Endothelial cell of umbilical vein (primary cell): ENCODE data around the gene GLYAT. TPM values are rescaled to one million over a fixed set of nuclear protein-coding genes. Genes with fewer than 3 reads are reported as not detected.

ENCODE experiments used
- BruUV-seq: library from RNA; stranded (reverse); fragments of 400-500 nt; replicated peaks from 2 replicates; lab custom pipeline; 2021; lab: Mats Ljungman, UMichigan
- CTCF ChIA-PET: fragments of 300-600, 350-600 bp; sonication (Branson Sonifier 250); formaldehyde crosslinking; loops from one replicate; lab custom pipeline; 2021; ENCODE audit warnings: antibody characterized with exemption, inconsistent platforms; lab: Charles Lee
- POLR2A ChIA-PET: fragments of 300-600, 350-600 bp; sonication (Branson Sonifier 250); formaldehyde crosslinking; loops from one replicate; lab custom pipeline; 2021; ENCODE audit warnings: antibody characterized with exemption, inconsistent platforms; lab: Charles Lee
- DNase-seq: peaks from one replicate; pipeline ENCODE4 v3.0.0-alpha.2; 2011; ENCODE audit warnings: low read depth, low spot score
- FAIRE-seq: peaks from 2 replicates; lab custom pipeline; 2011; peaks lifted over from hg19 to GRCh38; lab: Jason Lieb, UNC
- H2AFZ ChIP-seq: 2 replicates; pipeline ENCODE4 v1.6.0; 2012; ENCODE audit warnings: low read depth, low read length, control low read depth, inconsistent platforms
- H3K27ac ChIP-seq: 2 replicates; pipeline ENCODE4 v1.5.1; 2011; ENCODE audit warnings: low read depth, mild to moderate bottlenecking, control low read depth, low read length, moderate library complexity; ENCODE audit not compliant: insufficient read depth
- H3K27me3 ChIP-seq, 2 experiments: 2 replicates each; pipeline versions ENCODE4 v1.6.0 to v1.6.1; 2011; ENCODE audit warnings: low read length in 2 of 2, mixed read lengths in 1 of 2; ENCODE audit not compliant: control insufficient read depth in 2 of 2, insufficient read depth in 2 of 2
- H3K36me3 ChIP-seq, 2 experiments: 2 replicates in 1 of 2; 3 replicates in 1 of 2; pipeline ENCODE4 v1.5.1; 2011; ENCODE audit warnings: low read length in 2 of 2, mild to moderate bottlenecking in 1 of 2, moderate library complexity in 1 of 2; ENCODE audit not compliant: control insufficient read depth in 2 of 2, insufficient read depth in 2 of 2; ENCODE audit errors: extremely low read depth in 1 of 2
- H3K4me1 ChIP-seq: 3 replicates; pipeline ENCODE4 v1.5.1; 2011; ENCODE audit warnings: mild to moderate bottlenecking, low read length; ENCODE audit not compliant: control insufficient read depth, insufficient read depth; ENCODE audit errors: extremely low read depth
- H3K4me2 ChIP-seq: 2 replicates; pipeline ENCODE4 v1.6.1; 2011; ENCODE audit warnings: low read length, control low read depth, mixed read lengths; ENCODE audit not compliant: insufficient read depth
- H3K4me3 ChIP-seq, 3 experiments: fragments of 200-600 bp in 1 of 3; sonication (generic), shearing (Covaris generic) in 1 of 3; replicated peaks in 1 of 3; 2 replicates each; pipeline ENCODE4 v1.5.1; 2011 to 2016; ENCODE audit warnings: control low read depth in 3 of 3, low read length in 3 of 3, mild to moderate bottlenecking in 2 of 3, inconsistent platforms in 1 of 3, low read depth in 1 of 3, moderate library complexity in 1 of 3; ENCODE audit not compliant: insufficient read depth in 1 of 3
- H3K79me2 ChIP-seq: 2 replicates; pipeline ENCODE4 v1.6.0; 2012; ENCODE audit warnings: low read length, inconsistent platforms; ENCODE audit not compliant: control insufficient read depth, insufficient read depth
- H3K9ac ChIP-seq: replicated peaks from 2 replicates; pipeline ENCODE3; 2011; ENCODE audit warnings: low read length, control low read depth; ENCODE audit not compliant: insufficient read depth; ENCODE audit errors: extremely low read depth
- H3K9me1 ChIP-seq: replicated peaks from 3 replicates; pipeline ENCODE4 v1.6.0; 2011; ENCODE audit warnings: mild to moderate bottlenecking, low read length; ENCODE audit not compliant: control insufficient read depth, insufficient read depth; ENCODE audit errors: extremely low read depth
- H3K9me3 ChIP-seq: replicated peaks from 2 replicates; pipeline ENCODE4 v1.5.1; 2012; ENCODE audit warnings: low read length, inconsistent platforms; ENCODE audit not compliant: control insufficient read depth, insufficient read depth
- H4K20me1 ChIP-seq: replicated peaks from 2 replicates; pipeline ENCODE3; 2011; ENCODE audit warnings: mild to moderate bottlenecking, low read length; ENCODE audit not compliant: control insufficient read depth, insufficient read depth; ENCODE audit errors: extremely low read depth
- CTCF ChIP-seq, 2 donors: IDR thresholded peaks; 1 replicate in 1 of 2; 2 replicates in 1 of 2; pipeline ENCODE4 v1.5.1; 2011; ENCODE audit warnings: low read length in 2 of 2, mild to moderate bottlenecking in 2 of 2, moderate library complexity in 2 of 2, control low read depth in 1 of 2, inconsistent platforms in 1 of 2, low read depth in 1 of 2; ENCODE audit not compliant: insufficient read depth in 1 of 2; ENCODE audit errors: extremely low read depth in 1 of 2
- EZH2 ChIP-seq: IDR thresholded peaks from 2 replicates; pipeline ENCODE4 v1.6.1; 2012; ENCODE audit warnings: borderline replicate concordance, low read depth, mild to moderate bottlenecking, moderate library complexity, low read length, inconsistent platforms; ENCODE audit not compliant: severe bottlenecking
- FOS ChIP-seq: IDR thresholded peaks from 2 replicates; pipeline ENCODE4 v1.6.1; 2011; ENCODE audit warnings: mild to moderate bottlenecking, low read length, moderate library complexity, borderline replicate concordance; ENCODE audit not compliant: insufficient read depth
- GATA2 ChIP-seq: IDR thresholded peaks from 2 replicates; pipeline ENCODE4 v1.7.0; 2011; ENCODE audit warnings: low read depth, mild to moderate bottlenecking, moderate library complexity, mixed read lengths, low read length; ENCODE audit not compliant: insufficient read length, insufficient read depth
- JUN ChIP-seq: IDR thresholded peaks from 2 replicates; pipeline ENCODE4 v1.6.1; 2011; ENCODE audit warnings: borderline replicate concordance, low read depth; ENCODE audit not compliant: insufficient read length, insufficient read depth
- MAX ChIP-seq: IDR thresholded peaks from 2 replicates; pipeline ENCODE4 v1.6.1; 2011; ENCODE audit not compliant: insufficient read depth, insufficient read length
- MYC ChIP-seq: IDR thresholded peaks from one replicate; pipeline ENCODE4 v1.6.1; 2011; ENCODE audit warnings: mild to moderate bottlenecking, low read depth, low read length
- POLR2A ChIP-seq: IDR thresholded peaks from 2 replicates; pipeline ENCODE4 v1.6.1; 2012; ENCODE audit warnings: low read depth, mild to moderate bottlenecking, control low read depth, low read length
- POLR2AphosphoS5 ChIP-seq: IDR thresholded peaks from 2 replicates; pipeline ENCODE4 v1.6.1; 2012; ENCODE audit warnings: low read depth, mild to moderate bottlenecking, control low read depth, low read length, moderate library complexity; ENCODE audit not compliant: insufficient read depth
- dilution Hi-C: fragments of 300-500 bp; cut with MboI; formaldehyde crosslinking; loops from one replicate; pipeline ENCODE4 v1.15.0; 2019; ENCODE audit warnings: low sequenced_read_pairs; ENCODE audit not compliant: extremely low pct_ligation_motif_present
- intact Hi-C: fragments of 100-400 bp; cut with micrococcal nuclease; formaldehyde crosslinking; loops from one replicate; pipeline ENCODE4 v1.10.0; 2022
- polyA plus RNA-seq, 4 experiments: library from polyadenylated mRNA; depleted of rRNA in 3 of 4; stranded (reverse) in 3 of 4; unstranded in 1 of 4; fragments of >200 nt; gene quantifications; 2 replicates each; pipeline versions ENCODE4 v1.2.1 to v1.2.3, GENCODE V29; 2011 to 2012; ENCODE audit warnings: missing spikeins in 1 of 4
- total RNA-seq: library from RNA; stranded (reverse); gene quantifications from 2 replicates; pipeline ENCODE4 v1.2.3, GENCODE V29; 2021

The GLYAT gene
- total and polyA plus RNA-seq, 2 donors (not counting 3 experiments of a cell fraction or from before 2014, with no cell fraction given) = not detected

GRCh38 chr11:58763120-58763490 is 31.4 kb upstream of the GLYAT start:
- Histone ChIP-seq H3K9me1 (no peaks in the 10 kb centered on the region), H2AFZ (no peak overlapping the region), H3K9ac (no peak overlapping the region), H3K36me3 (no peaks in the 10 kb centered on the region), H3K4me3 (no peak overlapping the region), H3K4me1 (no peaks in the 10 kb centered on the region), H3K27ac (no peak overlapping the region), H3K27me3 (no peaks in the 10 kb centered on the region), H3K9me3 (no peaks in the 10 kb centered on the region), H3K79me2 (no peaks in the 10 kb centered on the region), H3K4me2 (no peak overlapping the region), H4K20me1 (no peaks in the 10 kb centered on the region)
- BruUV-seq = no TSS peak
- POLR2A ChIA-PET = no interaction called here
- FAIRE-seq (no peak), DNase-seq (no peak)
- CTCF ChIA-PET = no interaction called here
- dilution Hi-C loops (no loop called here), intact Hi-C loops (no loop called here)
- no peak for TF ChIP-seq POLR2A
- no peak for TF ChIP-seq MYC
- no peak for TF ChIP-seq EZH2
- TF ChIP-seq MAX = no peak
- no peak for TF ChIP-seq FOS
- no peak for TF ChIP-seq JUN
- TF ChIP-seq POLR2AphosphoS5 = no peak
- TF ChIP-seq GATA2 = no peak
- TF ChIP-seq CTCF (IDR thresholded peaks at IDR 0.05; ENCODE audit: extremely low read depth in 1 of 2, insufficient read depth in 1 of 2, low read depth in 1 of 2, low read length in 2 of 2) = no peak
